NCI-H748 (cell line): Measurements from ENCODE around the gene LARP1.
"Not testable (repeated sequence)": the region's sequence is repeated elsewhere in the genome, so short reads cannot be mapped to it uniquely, and the experiment has no call there.

Experiments used
- DNase-seq: peaks from one replicate; lab custom pipeline; 2025; ENCODE audit not compliant: unreplicated experiment; lab: John Stamatoyannopoulos, UW

Gene LARP1

DNA sequence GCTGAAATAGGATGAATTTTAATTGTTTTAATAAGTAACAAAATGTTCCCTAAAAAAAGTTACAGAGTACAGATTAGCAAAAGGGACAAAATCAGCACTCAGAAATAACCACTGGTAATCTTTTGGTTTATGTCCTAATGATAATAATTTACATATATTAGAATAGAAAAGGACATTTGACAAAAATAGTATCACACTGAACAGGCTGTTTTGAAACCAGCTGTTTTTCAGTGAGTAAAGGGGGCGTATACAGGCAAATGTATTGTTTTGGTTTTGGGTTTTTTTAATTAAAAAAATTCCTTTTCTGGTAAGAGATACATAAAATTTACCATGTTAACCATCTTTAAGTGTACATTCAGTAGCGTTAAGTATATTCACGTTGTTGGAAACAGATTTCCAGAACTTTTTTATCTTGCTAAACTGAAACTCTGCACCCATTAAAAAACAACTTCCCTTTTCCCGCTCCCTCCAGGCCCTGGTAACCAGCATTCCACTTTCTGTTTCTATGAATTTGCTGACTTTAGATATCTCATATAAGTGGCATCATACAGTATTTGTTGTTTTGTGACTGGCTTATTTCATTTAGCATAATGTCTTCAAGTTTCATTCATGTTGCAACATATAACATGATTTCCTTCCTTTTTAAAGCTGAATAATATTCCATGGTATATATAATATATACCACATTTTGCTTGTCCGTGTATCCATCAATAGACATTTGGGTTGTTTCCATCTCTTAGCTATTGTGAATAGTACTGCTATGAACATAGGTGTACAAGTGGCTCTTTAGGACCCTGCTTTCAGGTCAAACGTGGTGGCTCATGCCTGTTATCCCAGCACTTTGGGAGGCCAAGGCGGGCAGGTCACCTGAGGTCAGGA, 20.6 kb upstream of the LARP1 start:
- DNase-seq, result no peak

DNA sequence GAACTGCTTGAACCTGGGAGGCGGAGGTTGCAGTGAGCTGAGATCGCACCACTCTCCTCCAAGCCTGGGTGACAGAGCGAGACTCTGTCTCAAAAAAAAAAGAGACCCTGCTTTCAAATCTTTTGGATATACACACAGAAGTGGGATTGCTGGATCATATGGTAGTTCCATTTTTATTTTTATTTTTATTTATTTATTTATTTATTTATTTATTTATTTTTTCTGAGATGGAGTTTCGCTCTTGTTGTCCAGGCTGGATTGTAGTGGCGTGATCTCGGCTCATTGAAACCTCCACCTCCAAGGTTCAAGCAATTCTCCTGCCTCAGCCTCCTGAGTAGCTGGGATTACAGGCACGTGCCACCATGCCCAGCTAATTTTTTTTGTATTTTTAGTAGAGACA, 19.8 kb upstream of the LARP1 start:
- not testable (repeated sequence) for DNase-seq

- not testable (repeated sequence) for DNase-seq
Measured at GRCh38 chr5:154736372-154736771, 18.8 kb upstream of the LARP1 start.

GRCh38 chr5:154737667-154738320, 17.4 kb upstream of the LARP1 start:
- DNase-seq, result no peak

DNA sequence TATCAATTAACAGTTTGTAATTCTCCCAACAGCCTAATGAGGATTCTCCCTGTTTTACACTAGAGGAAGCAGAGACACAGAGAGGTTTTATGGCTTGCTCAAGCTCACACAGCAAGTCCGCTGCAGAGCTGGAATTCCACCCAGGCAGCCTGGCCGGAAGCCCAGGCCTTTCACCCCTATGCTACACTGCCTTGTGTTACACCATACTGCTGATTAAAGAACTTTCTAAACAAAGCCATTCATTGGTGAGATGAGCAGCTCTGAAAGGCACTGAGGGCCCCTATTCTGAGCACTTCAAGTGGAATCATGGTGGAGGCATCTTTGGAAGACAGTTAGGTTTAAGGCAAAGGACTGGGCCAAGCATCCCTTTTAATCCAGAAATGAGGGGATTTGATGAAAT, 14.7 kb upstream of the LARP1 start:
- DNase-seq, result no peak

- DNase-seq, result no peak
Measured at GRCh38 chr5:154740957-154741356, 14.2 kb upstream of the LARP1 start.

- DNase-seq, result no peak
Measured at GRCh38 chr5:154741415-154741814, 13.8 kb upstream of the LARP1 start.

DNA sequence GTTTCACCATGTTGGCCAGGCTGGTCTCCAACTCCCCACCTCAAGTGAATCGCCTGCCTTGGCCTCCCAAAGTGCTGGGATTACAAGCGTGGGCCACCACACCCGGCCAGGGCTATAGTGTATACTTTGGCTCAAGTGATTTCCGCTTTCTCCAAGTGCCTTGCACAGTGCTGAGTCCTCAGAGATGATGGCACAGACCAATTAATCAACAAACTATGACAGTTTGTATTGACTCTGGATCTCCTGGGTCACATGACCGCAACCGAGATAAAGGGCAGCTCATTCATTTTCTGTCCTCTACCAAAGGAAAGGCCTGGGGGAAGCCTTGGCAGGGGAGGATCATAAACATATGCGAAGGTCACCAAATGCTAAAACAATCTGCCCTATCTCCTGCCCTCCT, 11.4 kb upstream of the LARP1 start:
- DNase-seq, result no peak

- DNase-seq, result no peak
Measured at GRCh38 chr5:154745349-154745748, 9.8 kb upstream of the LARP1 start.

DNA sequence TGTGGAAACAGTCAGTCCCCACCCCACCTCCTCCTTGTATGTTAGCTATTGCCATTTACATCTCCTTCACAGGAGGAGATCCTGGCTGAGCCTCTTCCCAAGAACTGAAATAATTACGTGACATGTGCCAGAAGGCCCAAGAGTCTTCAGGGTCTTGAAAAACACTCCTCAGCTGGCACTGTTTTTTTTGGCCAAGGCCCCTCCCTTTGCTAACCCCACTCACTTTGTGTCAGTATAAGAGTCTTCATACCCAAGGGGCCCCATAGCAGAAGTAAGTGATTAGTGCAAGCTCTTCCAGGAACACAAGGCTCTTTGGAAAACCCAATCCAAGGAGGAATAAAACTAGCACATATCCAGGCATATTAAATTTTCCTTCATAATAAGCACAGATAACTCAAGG, 5.7 kb upstream of the LARP1 start:
- no peak for DNase-seq

DNA sequence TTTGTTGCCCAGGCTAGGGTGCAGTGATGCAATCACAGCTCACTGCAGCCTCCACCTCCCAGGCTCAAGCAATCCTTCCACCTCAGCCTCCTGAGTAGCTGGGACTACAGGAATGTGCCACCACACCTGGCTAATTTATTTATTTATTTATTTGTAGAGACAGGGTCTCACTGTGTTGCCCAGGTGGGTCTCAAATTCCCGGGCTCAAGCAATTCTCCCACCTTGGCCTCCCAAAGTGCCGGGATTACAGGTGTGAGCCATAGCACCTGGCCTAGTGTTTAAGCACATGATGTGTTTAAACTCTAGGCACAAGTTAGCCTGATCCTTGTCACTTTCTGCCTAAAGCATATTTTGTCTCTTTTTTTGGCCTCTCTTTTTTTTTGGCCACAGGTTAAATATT, 4.5 kb upstream of the LARP1 start:
- DNase-seq, result not testable (repeated sequence)

DNA sequence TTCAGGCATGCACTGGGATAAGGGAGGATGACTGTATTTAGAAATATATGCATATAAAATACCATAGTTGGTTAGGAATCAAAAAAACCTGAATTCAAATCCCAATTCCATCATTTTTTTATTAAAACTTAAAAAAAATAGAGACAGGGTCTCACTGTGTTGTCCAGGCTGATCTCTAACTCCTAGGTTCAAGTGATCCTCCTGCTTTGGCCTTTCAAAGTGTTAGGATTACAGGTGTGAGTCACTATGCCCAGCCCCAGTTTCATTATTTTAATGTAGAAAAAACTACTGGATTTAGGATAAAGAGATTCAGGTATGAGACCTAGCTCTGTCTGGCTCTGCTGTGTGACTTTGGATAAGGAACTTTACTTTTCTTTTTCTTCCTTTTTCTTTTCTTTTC, 3.3 kb upstream of the LARP1 start:
- DNase-seq, result no peak

DNA sequence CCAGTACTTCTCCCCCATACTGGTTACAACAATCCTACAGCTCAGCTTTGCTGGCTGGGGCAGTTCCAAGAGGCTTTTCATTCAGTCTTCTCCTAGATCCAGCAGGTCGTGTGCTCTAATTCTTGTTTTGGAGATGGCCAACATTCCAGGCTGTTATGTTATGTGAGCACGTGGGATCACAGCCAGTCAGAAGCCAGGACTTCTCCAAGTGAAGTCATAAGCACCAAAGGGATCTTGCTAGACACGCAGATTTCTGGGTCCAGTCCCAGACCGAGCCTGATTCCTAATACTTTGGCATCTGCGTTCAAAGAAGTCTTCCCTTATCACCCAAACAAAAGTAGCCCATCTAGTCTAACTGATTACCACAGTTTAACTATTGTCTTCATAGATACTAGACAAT, 1.4 kb upstream of the LARP1 start:
- no peak for DNase-seq

GRCh38 chr5:154754460-154755360, 467 bp upstream of the LARP1 start:
- peak; percentile 99 for DNase-seq

DNA sequence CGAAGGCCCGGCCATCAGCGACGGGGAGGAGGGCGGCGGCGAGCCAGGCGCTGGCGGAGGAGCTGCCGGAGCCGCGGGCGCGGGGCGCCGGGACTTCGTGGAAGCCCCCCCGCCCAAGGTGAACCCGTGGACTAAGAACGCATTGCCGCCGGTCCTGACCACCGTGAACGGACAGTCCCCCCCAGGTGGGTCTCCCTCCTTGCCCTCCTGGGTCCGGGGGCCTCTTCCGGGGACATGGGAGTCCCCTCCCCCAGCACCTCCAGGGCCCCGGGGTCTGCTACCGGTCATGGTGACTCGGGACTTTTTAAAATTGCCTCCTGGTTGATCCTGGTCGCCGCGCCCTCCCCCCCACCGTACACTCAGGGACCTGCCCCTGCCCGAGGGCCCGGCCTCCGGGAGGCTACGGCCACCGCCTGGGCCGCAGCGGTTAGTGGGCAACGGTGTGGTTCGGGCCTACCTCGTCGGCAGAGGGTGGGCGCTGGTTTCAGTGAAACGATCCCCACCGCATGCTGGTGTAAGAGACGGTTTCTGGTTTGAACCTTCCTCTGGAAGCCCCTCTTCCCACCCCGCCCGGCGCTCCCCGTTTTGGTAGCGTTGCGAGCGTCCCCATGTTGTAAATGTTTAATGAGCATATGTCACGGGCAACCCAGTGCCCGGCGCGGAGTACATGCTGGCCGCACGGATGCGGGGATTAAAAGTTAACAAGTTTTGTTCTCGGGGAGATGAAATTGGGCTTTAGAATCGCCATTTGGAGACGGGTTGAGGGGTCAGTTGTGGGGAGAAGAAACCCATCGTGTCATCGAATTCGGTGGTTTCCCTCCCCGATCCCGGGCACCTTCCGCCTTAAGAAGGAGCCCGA, 1.1 kb downstream of the LARP1 start:
- peak; percentile 54 for DNase-seq

GRCh38 chr5:154756868-154757813, 2.0 kb downstream of the LARP1 start:
- DNase-seq, result peak; percentile 52

- peak; percentile 38 for DNase-seq
Measured at GRCh38 chr5:154757814-154758406, 2.7 kb downstream of the LARP1 start.

- DNase-seq, result no peak
Measured at GRCh38 chr5:154758493-154758892, 3.3 kb downstream of the LARP1 start.

DNA sequence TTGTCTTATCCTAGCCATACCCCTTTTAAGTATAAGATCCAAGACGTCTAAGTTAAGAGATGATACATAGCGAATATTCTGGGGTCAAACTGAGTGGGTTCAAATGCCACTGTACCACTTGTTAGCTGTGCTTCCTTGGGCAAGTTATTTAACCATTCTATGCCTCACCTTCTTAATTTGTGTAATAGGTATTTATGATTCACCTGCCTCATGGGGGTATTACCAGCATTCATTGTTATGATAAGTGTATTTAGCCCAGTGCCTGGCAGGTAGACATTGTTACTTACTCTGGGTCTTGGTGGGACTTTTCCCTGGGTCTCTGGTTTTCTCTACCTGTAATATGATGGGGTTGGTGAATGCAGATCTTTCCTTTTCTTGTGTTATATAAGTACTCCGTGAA, 3.8 kb downstream of the LARP1 start:
- no peak for DNase-seq
